Esophagus muscularis mucosa (tissue), 4 donors: Measurements from ENCODE around the gene STXBP6. TPM values are rescaled to one million over a fixed set of nuclear protein-coding genes. Genes with fewer than 3 reads are reported as not detected.
A peak's percentile ranks its signal among the peaks of the same experiment; 100 is the strongest.
"Not testable (repeated sequence)": the region's sequence is repeated elsewhere in the genome, so short reads cannot be mapped to it uniquely, and the experiment has no call there.

ENCODE experiments used
- DNase-seq: peaks from one replicate; pipeline ENCODE4 v3.0.0-alpha.2; 2017; ENCODE audit errors: extremely low spot score
- H3K27ac ChIP-seq, 4 donors: fragments of 200-600 bp; sonication (generic); replicated peaks in 1 of 4; 1 replicate in 3 of 4; 2 replicates in 1 of 4; pipeline ENCODE4 v1.5.1; 2016 to 2019; ENCODE audit warnings: mild to moderate bottlenecking in 1 of 4
- H3K27me3 ChIP-seq, 4 donors: fragments of 200-600 bp; sonication (generic); one replicate each; pipeline versions ENCODE4 v1.5.1 to v1.6.0; 2016 to 2019
- H3K36me3 ChIP-seq, 4 donors: fragments of 200-600 bp; sonication (generic); one replicate each; pipeline ENCODE4 v1.5.1; 2016 to 2019
- H3K4me1 ChIP-seq, 4 donors: fragments of 200-600 bp; sonication (generic); one replicate each; pipeline ENCODE4 v1.5.1; 2016 to 2019
- H3K4me3 ChIP-seq, 4 donors: fragments of 200-600 bp; sonication (generic); 1 replicate in 2 of 4; 2 replicates in 2 of 4; pipeline ENCODE4 v1.5.1; 2016 to 2019; ENCODE audit warnings: mild to moderate bottlenecking in 4 of 4, moderate library complexity in 1 of 4
- H3K9me3 ChIP-seq, 4 donors: fragments of 200-600 bp; sonication (generic); 1 replicate in 3 of 4; 2 replicates in 1 of 4; pipeline ENCODE4 v1.5.1; 2016 to 2019
- EP300 ChIP-seq: sonication (generic); formaldehyde crosslinking; IDR thresholded peaks from one replicate; pipeline ENCODE4 v1.6.1; 2017; ENCODE audit warnings: antibody characterized with exemption
- POLR2A ChIP-seq: fragments of 450-650 bp; IDR thresholded peaks from one replicate; pipeline ENCODE4 v1.6.1; 2017; ENCODE audit warnings: antibody characterized with exemption, moderate library complexity, mild to moderate bottlenecking, low read depth
- POLR2AphosphoS5 ChIP-seq, 2 donors: sonication (generic); formaldehyde crosslinking; IDR thresholded peaks; one replicate each; pipeline ENCODE4 v1.6.1; 2017; ENCODE audit warnings: antibody characterized with exemption in 2 of 2
- WGBS: methylation state at CpG from one replicate; pipeline ENCODE4 v1.1.5; 2018; 5-methylcytosine and 5-hydroxymethylcytosine counted together
- intact Hi-C: fragments of 100-400 bp; cut with DNase I; formaldehyde crosslinking; loops from one replicate; pipeline ENCODE4 v1.15.1; 2023
- total RNA-seq, 4 donors: library from RNA; depleted of rRNA; stranded (reverse); fragments of >200 nt; gene quantifications; one replicate each; pipeline versions ENCODE4 v1.1.0 to v1.2.1, GENCODE V29; 2016
- TF ChIP-seq, protein P1 (sequence below), 3 experiments: fragments of 200-600 bp in 2 of 3; fragments of 450-650 bp in 1 of 3; sonication (generic) in 2 of 3; IDR thresholded peaks; one replicate each; pipeline ENCODE4 v1.5.1; 2017 to 2019; ENCODE audit warnings: antibody characterized with exemption in 3 of 3, mild to moderate bottlenecking in 2 of 3, moderate library complexity in 1 of 3

The STXBP6 gene
- total RNA-seq, 4 donors from 2014 or later = 36.9 to 60.4 (median 52.1) TPM

- DNase-seq = no peak
- no peak for TF ChIP-seq POLR2A
- TF ChIP-seq EP300 = no peak
- TF ChIP-seq POLR2AphosphoS5 (IDR thresholded peaks at IDR 0.05) = no peak
- TF ChIP-seq, protein P1, sequence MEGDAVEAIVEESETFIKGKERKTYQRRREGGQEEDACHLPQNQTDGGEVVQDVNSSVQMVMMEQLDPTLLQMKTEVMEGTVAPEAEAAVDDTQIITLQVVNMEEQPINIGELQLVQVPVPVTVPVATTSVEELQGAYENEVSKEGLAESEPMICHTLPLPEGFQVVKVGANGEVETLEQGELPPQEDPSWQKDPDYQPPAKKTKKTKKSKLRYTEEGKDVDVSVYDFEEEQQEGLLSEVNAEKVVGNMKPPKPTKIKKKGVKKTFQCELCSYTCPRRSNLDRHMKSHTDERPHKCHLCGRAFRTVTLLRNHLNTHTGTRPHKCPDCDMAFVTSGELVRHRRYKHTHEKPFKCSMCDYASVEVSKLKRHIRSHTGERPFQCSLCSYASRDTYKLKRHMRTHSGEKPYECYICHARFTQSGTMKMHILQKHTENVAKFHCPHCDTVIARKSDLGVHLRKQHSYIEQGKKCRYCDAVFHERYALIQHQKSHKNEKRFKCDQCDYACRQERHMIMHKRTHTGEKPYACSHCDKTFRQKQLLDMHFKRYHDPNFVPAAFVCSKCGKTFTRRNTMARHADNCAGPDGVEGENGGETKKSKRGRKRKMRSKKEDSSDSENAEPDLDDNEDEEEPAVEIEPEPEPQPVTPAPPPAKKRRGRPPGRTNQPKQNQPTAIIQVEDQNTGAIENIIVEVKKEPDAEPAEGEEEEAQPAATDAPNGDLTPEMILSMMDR (IDR thresholded peaks at IDR 0.05) = no peak
- no peak overlapping the region for H3K27ac ChIP-seq
- no peaks in the 10 kb centered on the region for H3K9me3 ChIP-seq
- no peaks in the 10 kb centered on the region for H3K36me3 ChIP-seq
- peaks cover 0 to 4% (median 0%) of the 10 kb centered on the region in 4 donors for H3K4me1 ChIP-seq
- WGBS = 82% methylated on average over 5 of the region's 5 CpGs
- intact Hi-C loops = no loop called here
- H3K4me3 ChIP-seq = no peak overlapping the region
- no peaks in the 10 kb centered on the region for H3K27me3 ChIP-seq
These were observed 269.7 kb downstream of the STXBP6 start for GRCh38 chr14:24780281-24780680.

DNA sequence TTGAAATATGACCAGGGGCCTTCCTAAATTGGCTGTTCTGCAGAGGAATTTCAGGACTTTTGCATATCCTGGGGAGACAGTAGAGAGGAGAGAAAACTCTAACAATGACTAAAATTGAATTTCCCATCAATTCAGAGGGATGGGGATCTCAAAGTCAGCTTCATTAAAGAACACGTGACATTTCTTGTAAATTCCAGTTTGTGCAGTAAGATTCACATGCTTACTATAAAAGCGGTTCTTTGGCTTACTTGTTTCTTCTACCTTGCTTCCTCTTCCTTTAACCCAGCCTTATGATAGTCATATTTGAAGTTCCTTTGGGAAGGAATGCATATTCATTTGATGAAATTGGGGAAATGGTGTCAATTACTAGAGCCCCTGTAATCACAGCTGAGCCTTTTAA is 272.3 kb downstream of the STXBP6 start:
- DNase-seq = no peak
- intact Hi-C loops = no loop called here

DNA sequence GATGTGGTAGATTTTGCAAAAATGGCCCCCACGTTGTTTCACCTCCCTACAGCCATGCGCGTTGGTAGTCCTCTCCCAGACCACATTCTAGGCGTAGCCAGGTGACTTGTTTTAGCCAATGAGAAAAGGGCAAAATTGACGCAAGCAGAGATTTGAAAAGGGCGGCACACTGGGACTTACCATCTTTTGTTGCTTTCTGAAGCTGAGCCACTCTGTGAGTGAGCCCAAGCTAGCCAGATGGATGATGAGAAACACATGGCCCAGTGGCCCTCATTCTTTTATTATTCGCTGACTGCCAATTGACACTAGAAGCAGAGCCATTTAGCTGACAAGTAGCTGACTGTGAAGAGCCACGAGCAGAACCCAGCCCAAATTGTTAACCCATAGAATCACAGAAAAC is 274.0 kb downstream of the STXBP6 start:
- H3K27ac ChIP-seq = no peak overlapping the region
- intact Hi-C loops = no loop called here
- peaks cover 0 to 17% (median 5%) of the 10 kb centered on the region in 4 donors for H3K4me1 ChIP-seq
- 68% methylated on average over 8 of the region's 8 CpGs for WGBS
- no peaks in the 10 kb centered on the region for H3K27me3 ChIP-seq
- no peaks in the 10 kb centered on the region for H3K36me3 ChIP-seq
- H3K9me3 ChIP-seq = no peaks in the 10 kb centered on the region
- no peak for DNase-seq
- no peak for TF ChIP-seq EP300
- TF ChIP-seq POLR2AphosphoS5 (IDR thresholded peaks at IDR 0.05) = no peak
- TF ChIP-seq, protein P1 (IDR thresholded peaks at IDR 0.05) = no peak
- no peak for TF ChIP-seq POLR2A
- no peak overlapping the region for H3K4me3 ChIP-seq

More for the DNA sequence above, 272.3 kb downstream of the STXBP6 start:
- no peak overlapping the region for H3K4me3 ChIP-seq
- H3K9me3 ChIP-seq = no peaks in the 10 kb centered on the region
- TF ChIP-seq POLR2AphosphoS5 (IDR thresholded peaks at IDR 0.05) (no peak), POLR2A (no peak), EP300 (no peak)
- TF ChIP-seq, protein P1 (IDR thresholded peaks at IDR 0.05) = no peak
- H3K27ac ChIP-seq = no peak overlapping the region
- 91% methylated on average over 2 of the region's 2 CpGs for whole genome bisulfite sequencing
- H3K4me1 ChIP-seq = peaks cover 0 to 17% (median 5%) of the 10 kb centered on the region in 4 donors
- no peaks in the 10 kb centered on the region for H3K27me3 ChIP-seq
- H3K36me3 ChIP-seq = no peaks in the 10 kb centered on the region

GRCh38 chr14:24774187-24774915 is 275.6 kb downstream of the STXBP6 start:
- intact Hi-C loops = no loop called here
- 51% methylated on average over 6 of the region's 6 CpGs for WGBS
- peak overlapping the region in 1 of 4 donors; percentile 50 for H3K27ac ChIP-seq

DNA sequence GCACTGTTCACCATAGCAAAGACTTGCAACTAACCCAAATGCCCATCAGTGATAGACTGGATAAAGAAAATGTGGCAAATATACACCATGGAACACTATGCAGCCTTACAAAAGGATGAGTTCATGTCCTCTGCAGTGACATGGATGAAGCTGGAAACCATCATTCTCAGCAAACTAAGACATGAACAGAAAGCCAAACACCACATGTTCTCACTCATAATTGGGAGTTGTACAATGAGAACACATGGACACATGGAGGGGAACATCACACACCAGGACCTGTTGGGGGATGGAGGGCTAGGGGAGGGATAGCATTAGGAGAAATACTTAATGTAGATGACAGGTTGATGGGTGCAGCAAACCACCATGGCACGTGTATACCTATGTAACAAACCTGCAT is 276.4 kb downstream of the STXBP6 start:
- WGBS = 78% methylated on average over 1 of the region's 1 CpG
- H3K36me3 ChIP-seq, H3K27me3 ChIP-seq, intact Hi-C loops, H3K9me3 ChIP-seq, H3K4me3 ChIP-seq, DNase-seq, H3K27ac ChIP-seq: not testable (repeated sequence)
- H3K4me1 ChIP-seq = peaks cover 0 to 17% (median 5%) of the 10 kb centered on the region in 4 donors

More at GRCh38 chr14:24774187-24774915, 275.6 kb downstream of the STXBP6 start:
- Histone ChIP-seq H3K36me3 (no peaks in the 10 kb centered on the region), H3K4me1 (peaks cover 0 to 17% (median 5%) of the 10 kb centered on the region in 4 donors), H3K4me3 (no peak overlapping the region), H3K9me3 (no peaks in the 10 kb centered on the region), H3K27me3 (no peaks in the 10 kb centered on the region)
- TF ChIP-seq, protein P1 (IDR thresholded peaks at IDR 0.05) = no peak
- TF ChIP-seq POLR2A = no peak
- no peak for TF ChIP-seq POLR2AphosphoS5 (IDR thresholded peaks at IDR 0.05)
- TF ChIP-seq EP300 = no peak
- no peak for DNase-seq
